ENCODE results near the gene ZBTB34. TPM values are rescaled to one million over a fixed set of nuclear protein-coding genes. Genes with fewer than 3 reads are reported as not detected.

ZBTB34 gene
- total RNA-seq, 1 experiment from 2014 or later, result 15.8 TPM

DNA sequence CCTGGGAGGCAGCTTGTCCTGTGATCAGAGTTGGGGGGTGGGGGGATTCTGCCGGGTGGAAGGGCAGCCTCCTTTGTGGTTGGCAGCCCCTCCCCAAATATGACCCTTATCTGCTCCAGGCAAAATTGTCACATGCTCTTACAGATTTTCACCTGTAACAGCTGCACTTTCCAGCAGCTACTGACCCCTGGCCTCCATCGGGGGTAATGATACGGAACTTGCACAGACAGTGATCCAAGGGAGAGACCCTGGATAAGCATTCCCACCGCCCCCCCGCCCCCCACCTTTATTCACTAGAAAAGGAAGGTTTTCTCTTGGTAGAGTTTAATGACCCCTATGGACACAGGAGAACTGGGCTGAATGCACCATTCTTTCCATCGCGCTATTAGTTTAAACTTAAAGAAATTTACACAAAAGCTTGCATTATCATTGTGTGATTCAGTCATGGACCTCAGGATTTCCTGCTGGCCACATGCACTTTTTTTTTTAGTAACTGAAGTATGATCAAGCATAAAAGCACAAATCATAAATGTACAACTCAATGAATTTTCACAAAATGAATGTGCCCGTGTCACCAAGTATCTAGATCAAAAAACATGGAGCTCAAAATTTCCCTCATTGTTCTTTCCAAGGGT, 10.7 kb upstream of the ZBTB34 start:
- WGBS (ENCODE audit: extremely low coverage, insufficient read length, low lambda C conversion rate), result no CpG with 5 or more reads among the region's 8 CpGs
- Histone ChIP-seq H3K23me2 (ENCODE audit: insufficient read length, low read depth, low read length, poor library complexity, severe bottlenecking) (no peaks in the 10 kb centered on the region), H2AK5ac (ENCODE audit: insufficient read length, low read length) (no peak overlapping the region), H3K9ac (ENCODE audit: extremely low read depth, insufficient read length, low read length) (no peak overlapping the region), H4K20me1 (ENCODE audit: control insufficient read depth, insufficient read depth, insufficient read length) (no peaks in the 10 kb centered on the region), H3K14ac (ENCODE audit: insufficient read depth, low read length) (no peak overlapping the region), H2BK15ac (ENCODE audit: low read depth, low read length) (no peak overlapping the region), H3K18ac (ENCODE audit: insufficient read length, low read depth, low read length) (no peak overlapping the region), H2BK5ac (ENCODE audit: insufficient read length, low read length) (no peak overlapping the region), H4K8ac (replicated peaks; ENCODE audit: insufficient read length, low read depth, low read length) (no peak overlapping the region), H3K79me2 (ENCODE audit: insufficient read depth, low read length) (no peaks in the 10 kb centered on the region), H2BK12ac (ENCODE audit: insufficient read length, low read depth, low read length) (no peak overlapping the region), H2AFZ (ENCODE audit: low read length) (no peak overlapping the region), H3K27ac (ENCODE audit: insufficient read length, low read depth, low read length) (no peak overlapping the region), H4K5ac (ENCODE audit: insufficient read length, low read depth, low read length) (no peak overlapping the region), H3K4me2 (ENCODE audit: insufficient read depth, insufficient read length, low read length) (no peak overlapping the region), H3K4ac (ENCODE audit: low read depth, low read length) (no peak overlapping the region), H4K91ac (ENCODE audit: insufficient read length, low read depth, low read length) (no peak overlapping the region), H3K9me3 (ENCODE audit: control insufficient read depth, low read depth, low read length) (no peaks in the 10 kb centered on the region), H2BK120ac (ENCODE audit: low read depth, low read length, poor library complexity, severe bottlenecking) (no peak overlapping the region), H3K27me3 (ENCODE audit: insufficient read depth, low read length) (no peaks in the 10 kb centered on the region), H3K23ac (ENCODE audit: insufficient read length, low read depth, low read length) (no peak overlapping the region), H3T11ph (ENCODE audit: low read length) (no peak overlapping the region), H3K79me1 (ENCODE audit: insufficient read depth, low read depth, low read length, poor library complexity, severe bottlenecking) (no peaks in the 10 kb centered on the region), H2BK20ac (ENCODE audit: low read depth, low read length, poor library complexity, severe bottlenecking) (no peak overlapping the region), H3K4me1 (ENCODE audit: insufficient read depth, low read length) (no peaks in the 10 kb centered on the region), H3K56ac (ENCODE audit: insufficient read length, low read depth, low read length) (no peak overlapping the region)
- H3K4me1 Mint-ChIP-seq, result no peaks in the 10 kb centered on the region
- peaks cover 34% of the 10 kb centered on the region for H3K27me3 Mint-ChIP-seq (ENCODE audit: low read depth)
- no peak for DNase-seq
- TF ChIP-seq, protein P1, sequence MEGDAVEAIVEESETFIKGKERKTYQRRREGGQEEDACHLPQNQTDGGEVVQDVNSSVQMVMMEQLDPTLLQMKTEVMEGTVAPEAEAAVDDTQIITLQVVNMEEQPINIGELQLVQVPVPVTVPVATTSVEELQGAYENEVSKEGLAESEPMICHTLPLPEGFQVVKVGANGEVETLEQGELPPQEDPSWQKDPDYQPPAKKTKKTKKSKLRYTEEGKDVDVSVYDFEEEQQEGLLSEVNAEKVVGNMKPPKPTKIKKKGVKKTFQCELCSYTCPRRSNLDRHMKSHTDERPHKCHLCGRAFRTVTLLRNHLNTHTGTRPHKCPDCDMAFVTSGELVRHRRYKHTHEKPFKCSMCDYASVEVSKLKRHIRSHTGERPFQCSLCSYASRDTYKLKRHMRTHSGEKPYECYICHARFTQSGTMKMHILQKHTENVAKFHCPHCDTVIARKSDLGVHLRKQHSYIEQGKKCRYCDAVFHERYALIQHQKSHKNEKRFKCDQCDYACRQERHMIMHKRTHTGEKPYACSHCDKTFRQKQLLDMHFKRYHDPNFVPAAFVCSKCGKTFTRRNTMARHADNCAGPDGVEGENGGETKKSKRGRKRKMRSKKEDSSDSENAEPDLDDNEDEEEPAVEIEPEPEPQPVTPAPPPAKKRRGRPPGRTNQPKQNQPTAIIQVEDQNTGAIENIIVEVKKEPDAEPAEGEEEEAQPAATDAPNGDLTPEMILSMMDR (conservative IDR thresholded peaks at IDR 0.05), result no peak
- no peak overlapping the region for H3K4me3 Mint-ChIP-seq
- H3K9me3 Mint-ChIP-seq, result no peaks in the 10 kb centered on the region
- no peaks in the 10 kb centered on the region; a peak in 1 of 7 replicates for H3K36me3 Mint-ChIP-seq (ENCODE audit: insufficient read depth in 1 of 3, low read depth in 3 of 3)
- no peak overlapping the region for H3K27ac Mint-ChIP-seq
